HG02763 (cell line): ENCODE results near the gene MAPKAPK2.

Experiments
- ATAC-seq: cut with Tn5 transposase; IDR thresholded peaks from one replicate; pipeline ENCODE4 v1.9.1; 2021; ENCODE audit warnings: mild to moderate bottlenecking, moderate library complexity; ENCODE audit not compliant: unreplicated experiment

The MAPKAPK2 gene

DNA sequence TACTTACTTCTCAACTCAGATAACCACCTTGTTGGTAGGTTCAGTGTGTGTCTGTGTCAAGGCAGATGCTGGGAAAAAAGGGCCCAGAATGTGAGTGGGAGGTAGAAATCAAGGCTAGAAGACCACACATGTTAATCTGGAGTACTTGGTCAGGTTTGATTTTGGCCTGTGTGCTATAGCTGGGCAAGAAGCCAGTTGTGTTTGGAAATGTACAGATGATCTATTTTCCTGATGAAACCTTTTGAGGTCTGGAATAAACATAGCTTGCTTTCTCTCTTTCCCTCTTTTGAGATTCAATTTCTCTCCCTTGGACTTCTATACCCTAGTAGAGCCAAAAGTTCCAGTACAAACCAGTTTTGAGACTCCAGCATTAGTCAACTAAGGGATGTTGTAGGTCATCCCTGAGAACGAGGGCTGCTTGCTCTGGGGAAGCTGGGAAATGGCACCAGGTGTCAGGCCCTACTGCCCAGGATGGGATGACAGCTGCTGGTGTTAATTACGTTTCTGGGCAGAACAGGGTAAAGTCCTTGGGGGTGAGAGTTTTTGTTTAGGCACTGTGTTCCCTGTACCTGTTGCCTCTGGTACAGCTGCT, 15.8 kb downstream of the MAPKAPK2 start:
- no peak for ATAC-seq

DNA sequence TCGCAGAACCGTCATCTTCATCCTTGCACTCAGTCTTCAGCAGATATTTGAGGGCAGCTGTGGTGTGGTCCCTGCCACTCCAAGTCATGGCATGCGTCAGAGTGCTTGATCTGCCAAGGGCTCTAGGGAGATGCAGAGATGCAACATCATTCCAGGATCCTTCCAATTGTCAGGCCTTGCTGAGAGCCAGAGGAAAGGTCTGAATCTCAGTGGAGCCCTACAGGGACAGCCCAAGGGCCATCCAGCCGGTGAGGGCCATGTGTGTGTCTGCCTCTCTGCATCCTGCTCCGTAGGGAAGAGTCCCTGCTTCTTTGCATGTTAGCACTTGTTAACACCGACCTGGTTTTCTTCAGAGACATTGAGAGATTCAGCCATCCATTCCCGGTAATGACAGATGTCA, 17.6 kb downstream of the MAPKAPK2 start:
- no peak for ATAC-seq

DNA sequence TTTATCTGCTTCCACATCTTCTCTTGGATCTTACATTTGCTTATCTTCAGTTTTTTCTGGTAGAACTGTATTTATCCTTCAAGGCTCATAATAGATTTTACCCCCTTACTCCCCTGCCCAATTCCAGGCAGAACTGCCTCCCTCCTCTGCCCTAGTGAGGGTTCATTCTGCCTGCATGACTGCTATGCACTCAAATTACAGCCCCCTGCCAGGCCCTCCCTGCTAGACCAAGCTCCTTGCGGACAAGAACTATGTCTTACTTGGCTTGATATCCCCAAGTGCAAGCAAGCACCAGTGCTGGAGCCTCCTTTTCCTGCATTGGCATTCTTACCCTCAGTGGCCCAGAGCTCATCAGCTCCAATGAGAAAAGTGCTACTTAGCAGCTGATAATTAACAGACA, 18.1 kb downstream of the MAPKAPK2 start:
- no peak for ATAC-seq

DNA sequence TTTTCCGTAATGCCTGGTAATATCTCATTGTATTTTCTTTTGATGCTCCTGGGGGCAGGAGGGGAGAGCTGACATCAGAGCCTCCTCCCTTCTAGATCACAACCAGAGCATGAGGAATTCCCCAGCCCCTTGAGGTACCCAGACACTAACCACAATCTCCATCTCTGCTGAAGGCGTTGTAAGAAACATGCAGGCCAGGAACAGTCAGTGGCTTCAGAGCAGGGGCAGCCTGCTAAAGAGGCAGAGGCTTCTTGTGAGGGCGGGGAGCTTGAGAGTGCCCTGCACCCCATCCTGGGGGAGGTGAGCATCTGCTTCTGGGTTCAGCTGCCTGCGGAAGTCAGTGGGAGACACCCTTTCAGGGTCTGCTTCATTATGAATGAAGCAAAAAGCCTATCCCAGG, 19.0 kb downstream of the MAPKAPK2 start:
- ATAC-seq: no peak

DNA sequence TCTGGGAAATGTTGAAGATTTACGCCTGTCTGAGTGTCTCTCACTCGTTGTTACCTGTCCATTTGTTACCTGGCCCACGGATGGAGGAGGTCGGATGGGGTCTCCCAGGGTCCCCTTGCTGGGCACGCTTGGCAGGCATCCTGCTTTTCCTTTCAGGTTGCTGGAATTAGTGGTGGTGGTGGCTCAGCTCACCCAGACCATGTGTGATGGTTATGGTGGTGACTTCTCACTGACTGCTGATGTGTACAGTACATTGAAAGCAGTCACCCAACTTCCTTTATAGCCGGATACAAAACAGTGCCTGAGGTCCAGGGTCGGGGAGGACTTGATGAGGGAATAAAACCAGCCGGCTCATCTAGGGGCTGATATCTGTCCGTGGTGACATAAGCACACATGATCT, 19.5 kb downstream of the MAPKAPK2 start:
- ATAC-seq: no peak

DNA sequence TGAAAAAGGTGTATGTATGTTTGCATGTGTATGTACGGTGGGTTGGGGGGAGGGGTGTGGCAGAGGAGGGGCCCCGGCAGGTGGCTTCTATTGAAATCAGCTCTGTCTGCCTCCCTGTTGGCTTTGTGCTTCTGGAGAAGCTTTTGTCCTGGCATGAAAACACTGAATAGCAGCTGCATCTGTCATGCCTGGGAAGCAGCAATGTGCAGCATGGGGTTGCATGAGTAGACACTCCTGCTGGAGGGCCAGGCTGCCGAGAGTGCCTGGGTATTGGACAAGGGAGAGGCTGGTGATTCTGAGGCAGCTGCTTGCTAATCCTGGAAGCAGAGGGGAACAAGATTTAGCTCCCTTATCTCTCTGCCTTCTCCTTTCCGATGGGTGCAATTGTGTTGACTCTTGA, 20.5 kb downstream of the MAPKAPK2 start:
- ATAC-seq: no peak

DNA sequence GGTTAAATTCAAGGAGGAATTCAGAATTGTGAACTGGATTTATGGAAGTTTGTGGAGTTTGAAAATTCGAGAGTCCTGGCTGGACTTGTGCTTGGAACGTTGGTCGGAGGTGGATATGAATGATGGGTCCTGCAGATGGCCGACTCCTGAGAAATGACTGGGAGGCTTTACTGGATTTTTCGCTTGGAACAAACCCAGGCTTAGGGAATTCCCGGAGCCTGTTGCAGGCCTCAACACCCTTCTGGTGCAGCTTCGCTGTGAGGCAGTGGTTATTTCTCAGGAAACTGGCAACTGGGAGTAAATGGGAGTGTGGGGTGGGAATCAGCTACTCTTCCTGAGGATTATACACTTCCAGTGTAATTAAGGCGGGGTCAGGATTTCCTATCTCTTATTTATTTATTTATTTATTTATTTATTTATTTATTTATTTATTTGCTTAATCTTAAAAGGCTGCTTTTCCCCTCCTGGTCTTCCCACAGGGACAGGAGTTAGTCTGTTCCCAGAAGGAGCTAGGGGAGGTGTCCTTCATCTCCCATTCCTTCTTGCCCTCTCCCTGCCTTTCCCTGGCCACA, 21.1 kb downstream of the MAPKAPK2 start:
- ATAC-seq: no peak

DNA sequence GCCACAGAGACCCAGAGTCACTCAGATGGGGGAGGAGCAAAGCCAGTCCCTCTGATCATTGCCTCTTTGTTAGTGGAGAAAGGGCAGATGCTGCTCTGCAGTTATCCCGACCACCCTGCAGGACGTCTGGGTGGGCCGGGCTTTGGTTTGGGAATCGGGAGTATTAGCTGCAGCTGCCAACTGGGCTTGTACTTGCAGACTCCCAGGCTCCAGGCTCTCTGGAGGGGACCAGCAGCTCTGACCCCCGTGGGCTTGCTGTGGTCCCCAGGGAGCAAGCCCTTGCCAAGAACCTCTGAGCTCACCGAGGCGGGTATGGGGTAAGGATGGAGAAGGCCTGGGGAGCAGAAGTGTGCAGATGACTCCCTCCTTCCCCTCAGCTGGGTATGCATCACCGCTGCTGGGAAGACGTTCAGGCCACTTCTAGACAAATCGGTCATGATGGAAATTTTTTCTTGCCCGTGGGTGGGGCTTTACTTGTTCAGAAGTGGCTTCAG, 21.6 kb downstream of the MAPKAPK2 start:
- no peak for ATAC-seq

DNA sequence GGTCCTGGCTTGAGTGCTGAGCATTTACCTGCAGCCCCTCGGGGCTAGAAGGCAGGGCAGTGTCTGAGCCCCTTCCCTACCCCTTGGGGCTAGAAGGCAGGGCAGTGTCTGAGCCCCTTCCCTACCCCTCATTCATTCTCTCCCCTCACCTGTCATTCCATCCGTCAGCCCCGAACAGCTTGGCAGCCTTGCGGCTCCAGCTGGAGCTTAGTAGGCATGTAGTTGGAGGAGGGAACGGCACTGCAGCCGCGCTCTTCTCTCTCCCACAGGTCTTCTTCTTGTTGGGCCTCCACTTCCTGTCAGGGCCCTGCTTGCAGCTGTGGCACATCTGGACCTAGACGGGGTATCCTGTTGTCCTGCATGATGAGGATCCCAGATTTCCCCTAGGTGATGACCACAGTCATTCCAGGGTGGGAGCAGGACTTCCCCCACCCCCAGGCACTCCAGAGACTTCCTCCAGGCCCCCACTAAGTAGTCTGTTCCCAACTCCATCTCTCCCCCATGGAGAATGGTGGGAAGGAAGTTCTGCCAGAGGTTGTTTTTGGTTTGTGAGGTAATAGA, 22.2 kb downstream of the MAPKAPK2 start:
- no peak for ATAC-seq

DNA sequence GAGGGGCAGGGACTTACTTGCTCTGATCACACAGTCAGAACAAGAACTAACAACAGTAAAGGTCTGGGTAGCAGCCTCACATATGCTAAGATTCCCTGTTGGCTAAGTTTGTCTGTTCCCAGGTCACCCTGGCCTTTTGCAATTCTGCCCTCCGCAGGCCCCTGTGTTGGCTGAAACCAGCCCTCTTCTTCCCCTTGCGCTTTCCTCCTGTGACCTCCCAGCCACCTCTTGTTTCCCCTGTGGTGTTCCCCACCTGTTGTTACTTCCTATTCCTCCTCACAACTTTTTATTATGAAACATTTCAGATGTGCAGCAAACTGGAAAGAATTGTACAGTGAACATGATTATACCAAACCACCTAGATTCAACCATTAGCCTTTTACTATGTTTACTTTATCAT, 23.4 kb downstream of the MAPKAPK2 start:
- ATAC-seq: peak; percentile 63

DNA sequence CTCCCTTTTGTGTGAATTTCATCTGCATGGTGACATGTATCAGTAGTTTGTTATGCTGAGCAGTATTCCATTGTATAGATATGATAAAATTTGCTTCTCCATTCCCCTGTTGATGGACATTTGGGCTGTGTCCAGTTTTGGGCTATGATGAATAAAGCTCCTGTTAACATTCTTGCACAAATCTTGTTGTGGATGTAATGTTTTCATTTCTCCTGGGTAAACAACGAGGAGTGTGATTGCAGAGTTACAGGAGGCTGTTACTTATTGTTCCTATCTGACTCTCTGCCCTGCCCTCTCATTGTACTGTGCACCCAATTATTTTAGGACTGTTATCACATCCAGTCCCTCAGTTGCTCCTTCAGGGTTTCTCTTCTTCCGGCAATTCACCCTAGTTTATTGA, 24.2 kb downstream of the MAPKAPK2 start:
- ATAC-seq: no peak

DNA sequence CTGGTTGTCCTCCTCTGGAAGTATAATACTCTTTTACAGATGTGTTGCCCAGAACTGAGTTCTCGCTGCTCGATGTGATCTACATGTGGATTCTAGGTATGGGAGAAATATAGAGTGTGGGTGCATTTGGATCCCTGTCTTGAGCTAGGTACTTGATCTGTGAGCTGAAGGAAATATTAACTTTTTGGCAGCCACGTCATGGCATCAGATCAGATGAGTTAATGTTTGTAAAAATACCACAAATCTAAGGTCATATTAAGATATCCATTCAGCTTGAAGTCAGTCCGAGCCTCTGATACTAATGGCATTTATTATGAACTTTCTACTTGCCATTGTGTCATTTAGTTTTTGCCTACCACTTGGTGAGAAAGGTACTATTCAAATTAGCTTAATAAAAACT, 24.6 kb downstream of the MAPKAPK2 start:
- ATAC-seq: no peak

DNA sequence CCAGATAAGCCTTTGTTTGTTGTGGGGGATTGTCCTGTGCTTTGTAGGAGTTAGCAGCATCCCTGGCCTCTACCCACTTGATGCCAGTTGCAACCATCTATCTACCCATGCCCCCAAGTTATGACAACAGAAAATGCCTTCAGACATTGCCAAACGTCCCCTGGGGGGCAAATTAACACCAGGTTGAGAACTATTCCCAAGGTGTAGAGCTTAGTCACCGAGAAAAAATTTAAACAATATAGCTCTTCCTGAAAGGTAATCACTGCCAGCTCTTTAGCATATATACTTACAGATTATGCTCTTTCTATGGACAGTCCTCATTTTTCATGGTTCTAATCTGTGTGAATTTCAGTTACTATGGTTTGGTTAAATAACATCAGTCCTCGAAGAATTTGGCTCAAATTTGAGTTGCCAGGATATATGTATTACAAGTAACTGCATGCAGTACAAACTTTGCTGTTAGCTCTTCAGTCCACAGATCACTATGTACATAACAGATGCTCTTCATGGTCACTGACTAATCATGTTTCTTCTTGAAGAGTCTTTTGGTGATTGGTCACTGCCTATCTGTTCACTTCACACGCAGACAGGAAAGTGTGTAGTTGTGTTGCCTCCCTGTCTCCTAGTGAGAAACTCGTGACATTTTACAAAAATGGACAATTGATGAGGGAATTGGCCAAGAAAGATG, 25.2 kb downstream of the MAPKAPK2 start:
- ATAC-seq: no peak

DNA sequence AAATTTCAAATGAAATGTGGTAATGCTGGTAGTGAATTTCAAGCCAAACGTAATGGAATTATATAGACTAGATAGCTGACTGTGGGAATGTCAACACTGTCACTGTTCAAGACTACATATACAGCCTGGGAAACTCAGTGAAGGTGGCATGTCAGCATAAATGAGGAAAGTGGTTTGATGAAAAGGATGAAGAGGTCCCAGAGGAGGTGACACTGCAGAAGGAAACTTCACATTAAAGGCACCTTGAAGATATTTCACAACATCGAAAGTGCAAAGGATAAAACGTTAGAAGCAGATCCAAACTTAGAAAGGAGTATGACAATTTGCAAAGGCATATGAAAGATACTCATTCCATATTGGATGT, 25.7 kb downstream of the MAPKAPK2 start:
- no peak for ATAC-seq

DNA sequence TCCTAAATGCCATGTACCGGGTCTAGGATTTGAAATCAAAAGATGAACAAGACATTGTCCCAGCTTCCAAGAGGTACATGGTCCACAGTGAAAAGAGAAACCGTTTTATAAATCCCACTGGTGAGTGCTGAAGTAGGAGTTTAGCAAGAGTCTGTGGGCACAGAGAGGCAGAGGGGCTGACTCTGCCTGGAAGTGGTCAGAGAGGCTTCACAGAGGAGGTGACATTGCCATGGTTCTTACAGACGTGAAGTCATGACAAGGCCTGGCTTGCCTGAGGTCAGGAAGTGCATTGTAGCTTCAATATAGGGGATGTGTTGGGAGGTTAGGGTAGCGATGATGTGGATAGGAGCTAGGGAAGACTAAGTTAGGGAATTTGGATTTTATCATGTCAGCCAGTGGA, 28.4 kb downstream of the MAPKAPK2 start:
- no peak for ATAC-seq

DNA sequence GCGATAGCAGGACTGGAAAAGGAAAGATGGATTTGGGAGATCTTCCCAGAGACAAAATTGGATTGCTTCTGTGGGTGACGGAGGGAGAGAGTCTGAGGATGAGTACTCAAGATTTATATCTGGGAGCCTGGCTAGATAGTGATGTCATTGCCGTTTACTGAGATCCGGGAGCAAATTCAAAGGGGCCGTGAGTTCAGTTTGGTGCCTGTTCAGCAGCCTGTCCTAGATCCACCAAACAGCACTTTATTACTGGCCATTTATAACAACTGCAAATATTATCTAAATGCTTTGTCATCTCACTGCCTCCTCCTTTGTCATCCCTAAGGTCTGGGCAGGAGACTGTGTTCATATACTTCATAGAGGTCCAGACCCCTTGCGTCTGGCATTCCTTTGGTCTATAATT, 29.2 kb downstream of the MAPKAPK2 start:
- ATAC-seq: no peak

DNA sequence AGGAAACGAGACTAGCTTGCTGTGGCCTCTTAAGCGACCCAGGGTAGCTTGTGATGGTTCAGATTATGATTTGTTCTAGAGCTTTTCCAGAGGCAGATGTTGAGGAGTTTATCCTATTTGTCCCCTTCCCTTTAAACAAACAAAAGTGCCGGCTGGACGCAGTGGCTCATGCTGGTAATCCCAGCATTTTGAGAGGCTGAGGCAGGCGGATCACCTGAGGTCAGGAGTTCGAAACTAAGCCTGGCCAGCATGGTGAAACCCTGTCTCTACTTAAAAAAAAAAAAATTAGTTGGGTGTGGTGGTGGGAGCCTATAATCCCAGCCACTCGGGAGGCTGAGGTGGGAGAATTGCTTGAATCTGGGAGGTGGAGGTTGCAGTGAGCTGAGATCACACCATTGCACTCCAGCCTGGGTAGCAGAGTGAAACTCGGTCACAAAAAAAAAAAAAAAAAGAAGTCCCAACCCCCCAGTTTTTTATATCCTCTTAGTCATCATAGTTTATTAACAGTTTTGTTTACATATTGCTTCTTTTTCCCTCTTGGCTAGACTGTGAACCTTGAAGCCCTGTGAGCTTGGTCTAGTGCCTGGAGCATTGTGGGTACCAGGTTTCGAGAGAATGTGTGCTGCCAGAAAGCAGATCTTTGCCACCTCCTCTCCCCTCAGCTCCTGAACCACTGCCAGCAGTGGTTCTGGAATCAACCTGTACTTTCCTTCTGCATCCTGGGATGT, 29.8 kb downstream of the MAPKAPK2 start:
- ATAC-seq: no peak

DNA sequence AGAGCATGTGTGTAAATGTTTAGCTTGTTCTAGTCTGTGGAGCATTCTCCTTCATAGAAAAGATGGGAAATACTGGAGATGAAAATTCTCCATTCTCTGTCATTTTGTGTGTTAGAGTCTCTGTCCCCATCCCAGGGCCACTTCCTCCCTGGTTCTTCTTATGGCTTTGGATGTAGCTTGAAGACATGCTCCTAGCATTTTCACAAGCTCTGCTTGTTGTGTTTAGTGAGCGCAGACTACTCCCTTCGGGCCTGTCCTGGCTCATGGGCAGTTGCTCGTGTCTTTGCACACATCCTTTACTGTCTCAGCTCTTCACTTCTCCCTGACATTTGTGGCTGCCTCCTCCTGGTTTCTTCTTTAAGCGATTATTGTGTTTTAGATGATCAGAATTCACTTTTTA, 30.4 kb downstream of the MAPKAPK2 start:
- no peak for ATAC-seq

DNA sequence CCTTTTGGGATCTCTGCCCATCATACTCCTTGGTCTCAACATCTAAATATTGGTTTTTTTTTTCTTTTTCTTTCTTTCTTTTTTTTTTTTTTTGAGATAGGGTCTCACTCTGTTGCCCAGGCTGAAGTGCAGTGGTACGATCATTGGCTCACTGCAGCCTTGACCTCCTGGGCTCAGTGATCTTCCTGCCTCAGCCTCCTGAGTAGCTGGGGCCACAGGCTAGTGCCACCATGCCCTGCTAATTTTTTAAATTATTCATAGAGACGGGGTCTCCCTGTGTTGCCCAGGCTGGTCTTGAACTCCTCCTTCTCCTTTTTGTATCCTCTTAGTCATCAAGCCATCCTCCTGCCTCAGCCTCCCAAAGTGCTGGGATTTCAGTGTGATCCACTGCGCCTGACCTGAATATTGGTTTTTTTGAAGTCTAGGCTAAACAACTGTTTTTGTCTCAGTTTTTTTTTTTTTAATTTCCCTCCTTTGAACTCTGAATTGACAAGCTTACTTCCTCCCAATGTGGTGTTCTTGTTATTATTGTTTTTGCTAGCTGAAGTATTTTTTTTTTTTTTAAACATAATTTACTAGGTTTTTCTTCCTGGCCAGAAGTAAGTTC, 30.9 kb downstream of the MAPKAPK2 start:
- ATAC-seq: no peak

DNA sequence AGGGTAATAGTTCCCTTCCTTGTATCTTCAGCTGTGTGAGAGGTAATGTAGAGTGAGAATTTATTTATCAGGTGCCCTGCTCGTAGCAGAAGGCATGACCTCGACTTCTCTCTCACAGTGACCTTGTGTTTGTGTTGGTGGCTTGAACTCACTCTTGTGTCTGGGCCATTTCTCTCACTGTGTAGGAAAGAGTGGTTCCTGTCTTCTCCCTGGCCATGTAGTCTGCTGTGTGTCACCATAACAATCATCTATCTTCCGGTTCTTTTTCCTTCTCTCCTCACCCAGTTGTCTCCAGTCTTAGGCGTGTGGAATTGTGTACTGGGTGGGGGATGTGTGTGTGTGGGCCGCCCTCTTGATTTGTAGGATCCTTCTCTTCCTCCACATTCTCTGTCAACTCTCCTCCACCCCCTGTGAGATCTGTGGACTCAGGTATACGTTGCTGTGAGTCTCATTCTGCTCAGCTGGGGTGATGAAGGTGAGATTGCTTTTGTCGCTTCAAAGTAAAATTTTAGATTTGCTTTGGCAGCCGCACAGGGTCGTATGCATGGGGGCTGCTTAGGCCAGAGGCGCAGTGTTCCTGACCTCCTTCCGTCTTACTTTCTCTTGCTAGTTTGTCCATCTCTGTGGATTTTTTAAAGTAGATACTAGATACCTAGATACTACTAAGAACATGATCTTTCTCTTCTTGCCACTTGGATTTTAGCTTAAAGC, 31.6 kb downstream of the MAPKAPK2 start:
- ATAC-seq: no peak
